ENCODE data around the gene PGK2. TPM values are rescaled to one million over a fixed set of nuclear protein-coding genes. Genes with fewer than 3 reads are reported as not detected.

The PGK2 gene
- total and polyA plus RNA-seq, 12 donors: not detected

GRCh38 chr6:49815166-49815565 lies 28.1 kb upstream of the PGK2 start:
- H3K36me3 ChIP-seq: no peaks in the 10 kb centered on the region
- no peak for TF ChIP-seq CTCF (IDR thresholded peaks at IDR 0.05)
- no peaks in the 10 kb centered on the region for H3K4me1 ChIP-seq
- no peaks in the 10 kb centered on the region for H3K27me3 ChIP-seq
- WGBS, 2 donors: 89% methylated on average over 2 of the region's 2 CpGs
- no peak overlapping the region for H3K4me3 ChIP-seq
- intact Hi-C loops (cut with DNase I): no loop called here
- H3K9me3 ChIP-seq: peaks cover 0 to 12% (median 0%) of the 10 kb centered on the region in 11 donors
- ATAC-seq (no peak), DNase-seq (no peak)
- H3K27ac ChIP-seq: no peak overlapping the region

GRCh38 chr6:49813248-49813647 lies 26.2 kb upstream of the PGK2 start:
- H3K27me3 ChIP-seq: no peaks in the 10 kb centered on the region
- no peaks in the 10 kb centered on the region for H3K36me3 ChIP-seq
- ATAC-seq: no peak
- H3K27ac ChIP-seq: no peak overlapping the region
- peaks cover 0 to 31% (median 6%) of the 10 kb centered on the region in 11 donors for H3K9me3 ChIP-seq
- TF ChIP-seq CTCF (IDR thresholded peaks at IDR 0.05): no peak
- WGBS, 2 donors: 72 to 73% methylated on average over 2 of the region's 2 CpGs
- intact Hi-C loops (cut with DNase I): no loop called here
- DNase-seq: no peak
- no peak overlapping the region for H3K4me3 ChIP-seq
- no peaks in the 10 kb centered on the region for H3K4me1 ChIP-seq

- Histone ChIP-seq H3K9me3 (peaks cover 0 to 31% (median 6%) of the 10 kb centered on the region in 11 donors), H3K27me3 (no peaks in the 10 kb centered on the region), H3K4me1 (no peaks in the 10 kb centered on the region), H3K4me3 (no peak overlapping the region), H3K27ac (no peak overlapping the region), H3K36me3 (no peaks in the 10 kb centered on the region)
- WGBS, 2 donors: 86 to 89% methylated on average over 4 of the region's 4 CpGs
- no peak for DNase-seq
- intact Hi-C loops (cut with DNase I): no loop called here
- no peak for ATAC-seq
- TF ChIP-seq CTCF (IDR thresholded peaks at IDR 0.05): no peak
Observed at GRCh38 chr6:49806145-49806544, 19.1 kb upstream of the PGK2 start.

- 56 to 60% methylated on average over 3 of the region's 3 CpGs for WGBS, 2 donors
- H3K9me3 ChIP-seq: peaks cover 0 to 22% (median 6%) of the 10 kb centered on the region in 11 donors
- ATAC-seq (no peak), DNase-seq (no peak)
- H3K4me3 ChIP-seq: no peak overlapping the region
- no peak overlapping the region for H3K27ac ChIP-seq
- TF ChIP-seq CTCF (IDR thresholded peaks at IDR 0.05): no peak
- intact Hi-C loops (cut with DNase I): no loop called here
- H3K27me3 ChIP-seq: no peaks in the 10 kb centered on the region
- H3K36me3 ChIP-seq: no peaks in the 10 kb centered on the region
- no peaks in the 10 kb centered on the region for H3K4me1 ChIP-seq
Observed at GRCh38 chr6:49805246-49805645, 18.2 kb upstream of the PGK2 start.
